ENCODE measurements around the gene LTV1. TPM values are rescaled to one million over a fixed set of nuclear protein-coding genes. Genes with fewer than 3 reads are reported as not detected.
A peak's percentile ranks its signal among the peaks of the same experiment; 100 is the strongest.
"Not testable (repeated sequence)": the region's sequence is repeated elsewhere in the genome, so short reads cannot be mapped to it uniquely, and the experiment has no call there.

LTV1 gene, protein sequence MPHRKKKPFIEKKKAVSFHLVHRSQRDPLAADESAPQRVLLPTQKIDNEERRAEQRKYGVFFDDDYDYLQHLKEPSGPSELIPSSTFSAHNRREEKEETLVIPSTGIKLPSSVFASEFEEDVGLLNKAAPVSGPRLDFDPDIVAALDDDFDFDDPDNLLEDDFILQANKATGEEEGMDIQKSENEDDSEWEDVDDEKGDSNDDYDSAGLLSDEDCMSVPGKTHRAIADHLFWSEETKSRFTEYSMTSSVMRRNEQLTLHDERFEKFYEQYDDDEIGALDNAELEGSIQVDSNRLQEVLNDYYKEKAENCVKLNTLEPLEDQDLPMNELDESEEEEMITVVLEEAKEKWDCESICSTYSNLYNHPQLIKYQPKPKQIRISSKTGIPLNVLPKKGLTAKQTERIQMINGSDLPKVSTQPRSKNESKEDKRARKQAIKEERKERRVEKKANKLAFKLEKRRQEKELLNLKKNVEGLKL
- total RNA-seq, result 10 to 100 TPM; 13.1 to 20.0 TPM
- long read RNA-seq, transcript LTV1-201 (11 exons, 1,847 nt), result major isoform, 28 of 38 reads
- long read RNA-seq, partial matches to known transcripts, result 7 of 38 reads
- long read RNA-seq, other reads (novel, unspliced or antisense), result 3 of 38 reads

DNA sequence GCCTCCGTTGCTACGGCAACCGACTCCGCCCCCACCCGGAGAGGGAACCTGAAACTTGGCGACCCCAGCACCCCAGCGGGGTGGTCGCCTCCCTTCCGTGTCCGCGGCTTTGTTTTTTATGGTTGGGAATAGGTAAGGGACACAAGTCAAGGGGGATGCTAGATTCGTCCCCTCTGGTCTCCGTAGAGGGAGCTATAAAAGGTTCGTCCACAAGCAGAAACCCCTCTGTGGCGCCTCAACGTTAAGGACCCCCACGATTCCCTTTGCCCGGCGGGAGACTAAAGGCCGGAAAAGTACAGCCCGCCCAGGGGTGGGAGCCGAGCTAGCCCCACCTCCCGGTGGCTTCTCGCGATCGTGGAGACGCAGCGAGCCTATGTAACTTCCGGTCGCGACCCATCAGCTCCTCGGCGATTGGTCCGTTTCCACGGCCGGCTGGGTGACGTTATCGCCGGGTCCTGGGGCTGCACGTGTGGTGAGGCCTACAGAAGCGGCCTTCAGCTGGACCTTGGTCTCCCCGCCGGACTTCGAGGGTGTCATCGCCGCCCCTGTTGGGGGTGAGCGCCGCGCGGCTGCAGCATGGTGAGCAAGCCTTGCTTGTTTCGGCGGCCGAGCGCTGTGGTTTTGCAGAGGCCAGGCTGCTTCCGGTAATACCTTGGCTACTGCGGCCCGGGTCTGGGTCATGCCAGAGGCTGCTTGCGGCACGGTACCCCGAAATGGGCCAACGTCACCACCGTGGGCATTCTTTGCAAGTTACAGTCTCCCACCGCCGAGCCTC is at the start of gene LTV1:
TSS of gene LTV1 (plus strand) at position 437 of the 775 bp plus-strand sequence. CDS start at position 577, 140 bp downstream.
- intact Hi-C loops (cut with DNase I), result loop anchor here in 1 of 2 donors (10.0 kb wide), 1 partner anchor 268 kb away; no protein-coding TSS in a partner anchor
- DNase-seq (peak; percentile 97), ATAC-seq (peak; percentile 100)

DNA sequence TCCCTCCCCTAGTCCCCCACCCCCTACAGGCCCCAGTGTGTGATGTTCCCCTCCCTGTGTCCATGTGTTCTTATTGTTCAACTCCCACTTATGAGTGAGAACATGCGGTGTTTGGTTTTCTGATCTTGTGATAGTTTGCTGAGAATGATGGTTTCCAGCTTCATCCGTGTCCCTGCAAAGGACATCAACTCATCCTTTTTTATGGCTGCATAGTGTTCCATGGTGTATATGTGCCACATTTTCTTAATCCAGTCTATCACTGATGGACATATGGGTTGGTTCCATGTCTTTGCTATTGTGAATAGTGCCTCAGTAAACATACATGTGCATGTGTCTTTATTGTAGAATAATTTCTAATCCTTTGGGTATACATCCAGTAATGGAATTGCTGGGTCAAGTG is 46.6 kb upstream of the LTV1 start:
- intact Hi-C loops (cut with DNase I); ATAC-seq; DNase-seq: not testable (repeated sequence)

DNA sequence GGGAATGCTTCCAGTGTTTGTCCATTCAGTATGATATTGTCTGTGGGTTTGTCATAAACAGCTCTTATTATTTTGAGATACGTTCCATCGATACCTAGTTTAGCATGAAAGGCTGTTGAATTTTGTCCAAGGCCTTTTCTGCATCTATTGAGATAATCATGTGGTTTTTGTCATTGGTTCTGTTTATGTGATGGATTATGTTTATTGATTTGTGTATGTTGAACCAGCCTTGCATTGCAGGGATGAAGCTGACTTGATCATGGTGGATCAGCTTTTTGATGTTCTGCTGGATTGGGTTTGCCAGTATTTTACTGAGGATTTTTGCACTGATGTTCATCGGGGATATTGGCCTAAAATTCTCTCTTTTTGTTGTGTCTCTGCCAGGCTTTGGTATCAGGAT is 44.7 kb upstream of the LTV1 start:
- ATAC-seq; intact Hi-C loops (cut with DNase I); DNase-seq: not testable (repeated sequence)

DNA sequence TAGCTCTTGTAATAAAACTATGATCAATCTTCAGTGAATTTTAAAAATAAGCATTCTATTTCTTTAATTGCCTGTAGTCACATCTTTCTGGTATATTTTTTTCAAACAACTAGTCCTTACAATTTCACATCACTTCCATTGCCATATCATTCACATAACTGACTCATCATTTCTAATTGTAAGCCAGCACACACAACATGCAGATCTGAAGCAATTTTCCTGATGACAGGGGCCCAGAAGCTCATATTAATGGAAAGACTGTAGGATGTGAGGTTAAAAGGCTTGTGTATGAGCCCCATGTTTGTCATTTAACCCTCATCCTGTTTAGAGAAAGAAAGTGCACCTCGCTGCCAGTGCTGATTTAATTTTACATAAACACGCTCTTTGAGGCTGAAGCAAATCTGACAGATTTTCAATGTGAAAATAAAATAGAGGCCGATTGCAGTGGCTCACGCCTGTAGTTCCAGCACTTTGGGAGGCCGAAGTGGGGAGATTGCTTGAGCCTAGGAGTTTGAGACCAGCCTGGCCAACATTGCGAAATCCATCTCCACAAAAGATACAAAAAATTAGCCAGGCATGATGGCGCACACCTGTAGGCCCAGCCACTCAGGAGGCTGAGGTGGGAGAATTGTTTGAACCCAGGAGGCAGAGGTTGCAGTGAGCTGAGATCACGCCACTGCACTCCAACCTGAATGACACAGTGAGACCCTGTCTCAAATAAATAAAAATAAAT is 40.1 kb upstream of the LTV1 start:
- intact Hi-C loops (cut with DNase I), result no loop called here
- DNase-seq (no peak), ATAC-seq (no peak)

DNA sequence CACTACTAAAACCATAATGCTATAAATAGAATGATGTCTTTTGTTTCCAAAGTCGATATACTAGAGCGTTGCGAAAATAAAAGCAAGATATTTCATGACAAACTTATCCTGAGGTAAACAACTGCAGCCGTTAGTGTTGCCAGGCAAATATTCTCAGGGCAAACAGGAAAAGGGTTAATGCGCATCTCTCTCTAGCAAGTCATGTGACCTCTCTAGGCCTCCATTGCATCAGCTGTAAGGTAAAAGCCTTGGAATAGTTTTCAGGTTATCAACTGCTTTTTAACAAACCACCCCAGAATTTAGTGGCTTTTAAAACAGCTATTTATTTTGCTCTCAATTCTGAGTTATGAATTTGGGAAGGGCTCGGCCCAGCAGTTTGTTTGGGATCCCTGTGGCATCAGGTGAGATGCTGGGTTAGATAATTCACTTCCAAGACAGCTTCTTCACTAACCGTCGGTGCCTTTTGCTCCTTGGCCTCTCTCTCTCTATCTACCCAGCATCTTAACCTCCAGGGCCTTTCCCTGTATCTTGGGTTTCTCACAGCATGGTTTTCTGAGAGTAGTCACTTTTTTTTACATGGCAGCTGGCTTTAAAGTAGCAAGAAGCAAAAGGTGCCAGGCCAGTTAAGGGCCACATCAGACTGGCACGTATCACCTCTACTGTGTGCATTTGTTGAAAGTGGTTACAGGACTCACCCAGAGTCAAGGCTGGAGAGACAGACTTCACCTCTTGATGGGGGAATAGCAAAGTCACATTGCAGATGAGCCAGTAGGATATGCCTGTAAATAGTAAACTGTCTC is 39.2 kb upstream of the LTV1 start:
- no peak for ATAC-seq
- intact Hi-C loops (cut with DNase I), result no loop called here
- no peak for DNase-seq

DNA sequence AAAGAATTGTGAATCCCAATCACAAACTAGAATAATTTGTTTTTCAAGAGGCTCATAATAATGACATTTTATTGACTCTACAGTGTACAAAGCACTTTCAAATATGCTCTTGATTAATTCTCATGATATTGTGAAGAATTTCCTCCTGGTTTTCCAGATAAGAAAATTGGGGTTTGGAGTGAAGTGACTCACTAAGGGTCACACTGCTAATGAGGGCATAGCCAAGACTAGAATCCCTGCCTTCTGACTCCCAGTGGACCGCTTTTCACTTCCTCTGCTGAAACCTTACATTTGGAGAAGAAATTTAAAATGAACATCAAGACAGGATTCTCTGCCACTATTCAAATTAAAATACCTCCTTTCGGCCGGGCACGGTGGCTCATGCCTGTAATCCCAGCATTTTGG is 38.3 kb upstream of the LTV1 start:
- DNase-seq, result no peak
- peak in 1 of 2 donors; percentile 36 for ATAC-seq
- intact Hi-C loops (cut with DNase I), result no loop called here

DNA sequence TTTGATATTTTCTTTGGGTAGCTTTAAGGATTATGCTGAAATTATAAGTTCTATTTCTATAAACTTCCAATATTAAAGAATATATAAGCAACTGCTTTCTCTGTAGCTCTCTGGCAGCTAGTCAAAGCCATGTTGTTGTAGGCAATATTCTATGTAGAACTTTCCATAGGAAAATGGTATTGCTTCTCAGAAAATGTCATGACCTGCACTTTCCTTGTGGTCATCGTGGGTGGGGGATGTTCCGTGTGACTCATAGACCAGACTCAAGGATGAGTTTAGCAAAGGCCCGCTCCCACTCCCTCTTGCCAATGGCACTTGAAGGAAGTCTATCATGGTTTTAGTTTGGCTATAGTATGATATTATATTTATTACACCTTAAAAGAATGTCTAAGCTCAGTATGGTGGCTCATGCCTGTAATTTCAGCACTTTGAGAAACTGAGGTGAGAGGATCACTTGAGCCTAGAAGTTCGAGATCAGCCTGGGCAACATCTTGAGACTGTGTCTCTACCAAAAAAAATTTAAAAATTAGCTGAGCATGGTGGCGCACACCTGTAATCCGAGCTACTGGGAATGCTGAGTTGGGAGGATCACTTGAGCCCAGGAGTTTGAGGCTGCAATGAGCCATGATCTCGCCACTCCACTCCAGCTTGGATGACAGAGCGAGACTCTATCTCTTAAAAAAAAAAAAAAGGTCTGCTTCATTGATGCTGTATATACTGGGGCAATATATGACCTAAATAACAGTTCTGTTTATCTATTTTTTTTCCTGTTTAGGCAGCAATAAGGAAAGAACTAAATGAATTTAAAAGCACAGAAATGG is 36.6 kb upstream of the LTV1 start:
- peak; percentile 60 for DNase-seq
- ATAC-seq, result peak; percentile 8 to 73

DNA sequence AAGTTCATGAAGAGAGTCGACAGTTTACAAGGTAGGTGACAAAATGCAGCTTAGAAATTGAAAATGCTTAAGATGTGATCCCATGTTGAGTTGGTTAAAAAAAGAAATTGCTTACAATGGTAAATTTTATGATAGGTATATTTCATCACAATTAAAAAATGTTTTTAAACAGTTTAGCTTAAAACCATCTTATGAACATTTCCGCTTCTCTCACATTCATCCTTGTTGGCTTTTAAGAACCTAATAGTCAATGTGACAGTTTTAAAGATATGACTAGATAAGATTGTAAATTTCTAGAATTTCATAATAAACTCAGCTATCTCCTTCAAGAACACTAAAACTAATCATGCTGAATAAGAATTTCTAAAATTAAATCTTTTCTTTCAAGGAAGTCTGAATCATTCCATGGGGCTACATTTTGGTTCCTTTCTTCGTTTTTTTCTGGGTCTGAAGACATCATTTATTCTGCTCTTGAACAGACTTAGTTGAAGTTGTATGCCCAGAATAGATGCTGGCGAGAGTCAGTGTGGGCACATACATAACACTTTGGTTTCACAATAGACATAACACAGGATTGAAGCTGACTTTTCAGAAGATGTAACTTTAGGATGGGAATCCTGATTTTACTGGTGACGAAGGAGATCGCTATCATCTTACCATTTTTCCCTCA is 35.9 kb upstream of the LTV1 start:
- ATAC-seq (no peak), DNase-seq (no peak)
- intact Hi-C loops (cut with DNase I), result no loop called here

More for the DNA sequence above, 36.6 kb upstream of the LTV1 start:
- intact Hi-C loops (cut with DNase I), result no loop called here

DNA sequence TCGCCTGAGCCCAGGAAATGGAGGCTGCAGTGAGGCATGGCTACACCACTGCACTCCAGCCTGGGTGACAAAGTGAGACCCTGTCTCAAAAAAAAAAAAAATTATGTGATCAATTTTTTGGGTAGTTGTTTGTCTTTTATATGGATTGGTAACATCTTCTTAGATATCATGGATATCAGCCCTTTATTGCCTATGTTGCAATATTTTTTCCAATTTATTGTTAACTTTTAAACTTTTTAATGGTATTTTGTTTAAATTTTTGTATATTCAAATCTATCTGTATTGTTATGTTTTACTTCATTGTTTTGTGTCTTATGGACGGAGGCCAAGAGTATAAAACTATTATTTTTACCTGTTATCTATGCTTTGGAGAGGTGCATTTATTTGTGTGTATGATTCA is 32.4 kb upstream of the LTV1 start:
- ATAC-seq (no peak), DNase-seq (no peak)
- intact Hi-C loops (cut with DNase I), result no loop called here

DNA sequence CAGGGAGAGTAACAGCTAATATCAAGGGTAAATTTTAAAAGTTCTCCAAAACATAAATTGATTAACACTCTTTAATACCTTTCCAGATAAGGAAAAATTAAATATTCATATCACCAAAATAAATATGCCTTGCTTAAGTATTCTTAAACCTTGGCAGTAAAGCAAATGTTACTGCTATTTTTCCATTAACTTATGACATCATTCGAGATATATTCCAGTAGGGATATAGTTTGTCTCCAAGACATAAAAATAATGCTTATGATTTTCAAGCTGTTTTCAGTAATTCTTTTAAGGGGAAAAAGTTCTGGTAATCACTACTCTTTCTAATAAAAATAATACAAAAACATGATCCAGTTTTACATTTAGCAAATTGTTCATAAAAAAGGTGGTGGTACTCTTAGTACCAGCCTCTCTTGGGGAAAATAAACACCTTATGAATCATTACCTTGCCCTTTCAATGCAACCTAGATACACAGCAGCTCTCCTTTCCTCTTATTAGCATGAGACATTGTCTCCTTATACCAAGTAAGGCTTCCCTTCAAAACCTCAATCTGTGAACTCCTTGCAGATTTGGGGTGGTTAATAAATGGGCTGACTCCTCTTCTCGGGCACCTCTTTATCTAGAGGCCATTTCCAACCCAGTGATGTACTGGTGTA is 31.5 kb upstream of the LTV1 start:
- ATAC-seq, result no peak
- intact Hi-C loops (cut with DNase I), result no loop called here
- DNase-seq, result no peak

DNA sequence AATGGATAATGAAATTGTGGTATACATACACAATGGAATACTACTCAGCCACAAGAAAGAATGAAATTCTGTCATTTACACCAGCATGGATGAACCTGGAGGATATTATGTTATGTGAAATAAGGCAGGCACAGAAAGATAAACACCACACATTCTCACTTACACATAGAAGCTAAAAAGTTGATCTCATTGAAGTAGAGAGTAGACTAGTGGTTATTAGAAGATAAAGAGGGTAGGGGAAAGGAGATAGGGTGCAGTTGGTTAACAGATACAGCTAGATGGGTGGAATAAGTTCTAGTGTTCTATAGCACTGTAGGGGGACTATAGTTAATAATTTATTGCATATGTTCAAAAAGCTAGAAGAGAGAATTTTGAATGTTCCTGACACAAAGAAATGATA is 25.5 kb upstream of the LTV1 start:
- no peak for DNase-seq
- intact Hi-C loops (cut with DNase I), result no loop called here
- ATAC-seq, result no peak

DNA sequence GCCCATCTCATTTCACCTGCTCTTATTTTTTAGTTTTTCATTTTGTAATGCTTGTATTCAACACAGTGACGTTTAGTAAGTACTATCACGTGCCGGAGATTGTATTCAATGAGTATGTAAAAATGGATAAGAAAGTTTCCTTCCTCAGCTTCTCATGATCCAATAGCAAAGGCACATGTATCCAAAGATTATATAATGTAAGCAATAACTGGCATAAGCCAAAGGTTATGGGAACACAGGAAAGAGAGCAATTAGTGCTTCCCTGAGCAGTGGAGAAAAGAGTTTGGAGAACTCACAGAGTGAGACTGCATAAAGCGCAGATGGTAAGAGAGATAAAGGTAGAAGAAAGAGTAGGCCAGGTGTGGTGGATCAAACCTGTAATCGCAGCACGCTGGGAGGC is 21.8 kb upstream of the LTV1 start:
- ATAC-seq (no peak), DNase-seq (no peak)
- intact Hi-C loops (cut with DNase I), result no loop called here

DNA sequence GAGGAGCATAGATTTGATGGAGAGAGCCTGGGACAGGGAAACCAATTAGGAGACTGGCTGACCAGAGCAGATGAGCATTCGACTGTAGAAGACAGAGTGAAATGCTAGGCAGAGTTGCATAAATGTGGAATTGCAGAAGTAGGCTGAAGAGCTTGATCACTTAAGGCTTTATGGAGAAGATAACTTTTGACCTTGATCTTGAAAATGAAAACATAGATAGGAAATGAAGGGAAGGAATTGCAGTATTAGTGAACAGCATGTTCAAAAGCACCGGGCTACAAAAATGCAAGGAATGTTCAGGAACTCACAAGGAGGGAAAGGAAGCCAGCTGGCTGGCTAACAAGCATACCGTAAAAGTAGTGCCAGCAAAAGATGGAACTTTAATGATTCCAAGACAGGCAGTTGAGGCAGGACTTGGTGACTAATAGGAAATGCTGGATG is 20.5 kb upstream of the LTV1 start:
- DNase-seq (no peak), ATAC-seq (peak in 1 of 2 donors; percentile 41)
- intact Hi-C loops (cut with DNase I), result no loop called here

DNA sequence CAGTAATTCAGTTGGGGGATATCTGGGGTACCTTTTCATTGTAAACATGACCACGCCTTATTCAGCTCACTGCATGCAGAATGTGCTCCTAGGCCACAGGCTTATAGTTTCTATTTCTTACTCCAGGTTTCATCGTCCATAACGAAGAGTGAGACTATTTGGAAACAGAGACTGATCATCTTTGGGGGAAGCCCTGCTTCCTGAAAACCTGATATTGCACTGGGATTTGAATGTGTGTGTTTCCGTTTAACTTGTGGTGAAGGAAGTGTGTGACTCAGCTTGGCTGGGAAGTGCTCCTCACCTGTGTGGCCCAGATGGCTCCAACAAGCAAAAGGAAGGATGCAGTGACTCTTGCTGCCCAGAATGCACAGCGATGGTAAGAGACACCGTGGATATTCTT is 19.6 kb upstream of the LTV1 start:
- intact Hi-C loops (cut with DNase I), result no loop called here
- ATAC-seq (no peak), DNase-seq (no peak)

DNA sequence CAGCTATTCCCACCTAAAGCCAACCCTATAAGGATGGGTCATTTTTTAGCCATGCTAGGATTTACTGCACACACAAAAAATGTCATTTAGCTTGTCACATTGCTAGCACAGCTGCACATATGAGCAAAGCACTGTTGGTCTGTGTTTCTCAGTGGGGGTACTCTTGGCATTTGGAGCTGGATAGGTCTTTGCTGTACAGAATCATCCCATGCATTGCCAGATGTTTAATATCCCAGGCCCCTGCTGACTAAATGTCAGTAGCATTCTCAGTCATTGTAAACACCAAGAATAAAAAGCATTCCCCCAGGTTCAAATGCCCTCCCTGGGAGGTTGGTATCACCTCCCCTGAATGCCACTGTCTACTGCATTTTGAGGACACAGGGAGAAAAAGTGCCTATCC is 14.6 kb upstream of the LTV1 start:
- DNase-seq, result no peak
- ATAC-seq, result no peak
- intact Hi-C loops (cut with DNase I), result no loop called here

DNA sequence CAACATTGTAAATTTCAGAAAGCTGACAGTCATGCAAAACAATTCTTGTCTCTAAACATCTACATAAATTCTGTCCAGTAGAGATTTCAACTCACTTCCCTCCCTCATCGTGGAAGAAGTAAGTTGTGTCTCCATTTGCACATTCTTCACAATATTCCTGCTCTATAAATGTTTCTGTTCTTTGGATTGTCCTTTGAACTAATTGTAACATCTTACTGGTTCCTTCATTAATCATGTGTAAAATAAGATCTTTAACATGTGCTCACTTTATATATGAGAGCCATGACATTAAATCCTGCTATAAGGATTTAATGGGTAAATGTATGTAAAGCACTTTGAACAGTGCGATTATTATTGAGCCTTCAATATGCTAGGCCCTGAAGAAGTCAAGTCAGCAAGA is 7.0 kb upstream of the LTV1 start:
- DNase-seq, result no peak
- no peak for ATAC-seq
- intact Hi-C loops (cut with DNase I), result no loop called here

DNA sequence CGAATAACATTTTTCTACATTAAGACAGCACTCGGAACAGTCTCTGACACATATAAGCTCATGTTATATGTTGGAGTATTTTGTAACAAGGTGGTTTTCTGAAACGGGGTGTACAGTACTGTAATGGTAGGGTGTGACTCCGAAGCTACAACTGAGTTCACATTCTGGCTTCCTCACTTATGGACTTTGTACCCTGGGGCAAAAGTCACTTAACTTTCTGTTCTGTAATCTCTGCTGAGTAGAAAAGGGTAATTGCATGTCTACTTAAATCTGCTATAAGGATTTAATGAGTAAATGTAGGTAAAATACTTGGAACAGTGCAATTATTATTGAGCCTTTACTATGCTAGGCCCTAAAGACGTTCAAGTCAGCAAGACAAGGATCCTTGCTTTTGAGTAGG is 4.7 kb upstream of the LTV1 start:
- no peak for ATAC-seq
- intact Hi-C loops (cut with DNase I), result no loop called here
- no peak for DNase-seq
